ENCODE results near the gene LRTM2.

DNA sequence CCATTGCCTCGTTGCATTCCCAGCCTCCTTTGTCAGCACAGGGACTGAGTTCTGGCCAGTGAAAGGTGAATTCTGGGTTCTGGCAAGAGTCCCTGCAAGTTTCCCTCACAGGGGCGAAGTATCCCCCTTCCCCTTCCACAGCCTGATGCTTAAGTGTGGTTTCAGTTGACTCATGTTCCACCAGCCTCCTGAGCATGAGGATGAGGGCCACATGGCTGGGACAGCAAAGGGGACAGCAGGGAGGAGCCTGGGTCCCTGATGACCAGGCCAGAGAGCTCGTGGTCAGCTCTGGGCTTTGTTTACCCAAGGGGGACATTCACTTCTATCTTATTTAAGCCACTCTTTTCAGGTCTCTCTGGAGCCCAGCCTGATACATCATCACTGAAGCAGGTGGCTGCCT, 61.6 kb downstream of the LRTM2 start:
- no peak for TF ChIP-seq ZNF140 (tag by site-specific recombination; IDR thresholded peaks at IDR 0.05)
- no peak for TF ChIP-seq ZNF530 (tag by site-specific recombination; IDR thresholded peaks at IDR 0.05; ENCODE audit: low read depth)
- TF ChIP-seq ZNF623 (tag by site-specific recombination; IDR thresholded peaks at IDR 0.05), result no peak
- no peak for TF ChIP-seq KLF1 (tag by site-specific recombination; IDR thresholded peaks at IDR 0.05)
- TF ChIP-seq SETDB1 (IDR thresholded peaks at IDR 0.05; ENCODE audit: insufficient read length, low read length), result no peak
- no peak for TF ChIP-seq MYNN (tag by site-specific recombination; IDR thresholded peaks at IDR 0.05; ENCODE audit: borderline replicate concordance)
- TF ChIP-seq, protein P1, sequence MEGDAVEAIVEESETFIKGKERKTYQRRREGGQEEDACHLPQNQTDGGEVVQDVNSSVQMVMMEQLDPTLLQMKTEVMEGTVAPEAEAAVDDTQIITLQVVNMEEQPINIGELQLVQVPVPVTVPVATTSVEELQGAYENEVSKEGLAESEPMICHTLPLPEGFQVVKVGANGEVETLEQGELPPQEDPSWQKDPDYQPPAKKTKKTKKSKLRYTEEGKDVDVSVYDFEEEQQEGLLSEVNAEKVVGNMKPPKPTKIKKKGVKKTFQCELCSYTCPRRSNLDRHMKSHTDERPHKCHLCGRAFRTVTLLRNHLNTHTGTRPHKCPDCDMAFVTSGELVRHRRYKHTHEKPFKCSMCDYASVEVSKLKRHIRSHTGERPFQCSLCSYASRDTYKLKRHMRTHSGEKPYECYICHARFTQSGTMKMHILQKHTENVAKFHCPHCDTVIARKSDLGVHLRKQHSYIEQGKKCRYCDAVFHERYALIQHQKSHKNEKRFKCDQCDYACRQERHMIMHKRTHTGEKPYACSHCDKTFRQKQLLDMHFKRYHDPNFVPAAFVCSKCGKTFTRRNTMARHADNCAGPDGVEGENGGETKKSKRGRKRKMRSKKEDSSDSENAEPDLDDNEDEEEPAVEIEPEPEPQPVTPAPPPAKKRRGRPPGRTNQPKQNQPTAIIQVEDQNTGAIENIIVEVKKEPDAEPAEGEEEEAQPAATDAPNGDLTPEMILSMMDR (tag by site-specific recombination; IDR thresholded peaks at IDR 0.05), result no peak
